ENCODE results near the gene HEATR3.

HEATR3 gene

DNA sequence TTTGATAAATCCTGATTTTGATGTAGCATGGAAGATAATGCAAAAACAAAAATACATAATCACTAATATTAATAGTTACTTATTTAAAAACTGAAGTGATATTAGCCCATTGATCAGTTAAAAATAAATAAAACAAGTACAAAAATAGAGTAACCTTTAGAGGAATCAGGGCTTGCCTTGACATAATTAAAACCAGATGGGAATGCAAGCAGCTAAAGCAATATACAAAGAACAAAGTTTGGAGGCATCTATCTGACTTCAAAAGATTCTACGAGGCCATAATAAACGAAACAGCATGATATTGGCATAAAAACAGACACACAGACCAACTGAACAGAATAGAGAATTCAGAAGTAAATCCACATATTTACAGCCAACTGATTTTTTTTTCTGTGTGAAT is 15.0 kb upstream of the HEATR3 start:
- no peak for DNase-seq (ENCODE audit: low read depth, low spot score)
- H3K4me3 ChIP-seq (ENCODE audit: low read length): no peak overlapping the region

DNA sequence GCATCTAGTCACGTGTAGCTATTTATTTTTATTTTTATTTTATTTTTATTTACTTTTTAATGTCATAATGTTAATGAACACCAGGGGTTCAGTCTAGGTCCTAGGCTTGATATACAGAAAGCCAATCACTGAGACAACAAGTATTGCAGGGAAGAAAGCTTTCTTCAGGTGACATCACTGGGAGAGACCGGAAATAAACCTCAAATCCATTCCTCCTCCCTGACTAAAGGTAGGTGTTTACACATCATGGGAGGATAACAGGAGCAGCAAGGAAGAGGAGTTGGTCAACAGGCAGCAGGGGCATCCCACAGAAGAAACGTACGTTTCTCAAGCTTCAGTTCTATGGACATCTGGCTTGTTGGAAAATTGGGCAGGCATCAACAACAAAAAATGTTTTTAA is 9.5 kb upstream of the HEATR3 start:
- DNase-seq (ENCODE audit: low read depth, low spot score): no peak
- H3K4me3 ChIP-seq (ENCODE audit: low read length): no peak overlapping the region

DNA sequence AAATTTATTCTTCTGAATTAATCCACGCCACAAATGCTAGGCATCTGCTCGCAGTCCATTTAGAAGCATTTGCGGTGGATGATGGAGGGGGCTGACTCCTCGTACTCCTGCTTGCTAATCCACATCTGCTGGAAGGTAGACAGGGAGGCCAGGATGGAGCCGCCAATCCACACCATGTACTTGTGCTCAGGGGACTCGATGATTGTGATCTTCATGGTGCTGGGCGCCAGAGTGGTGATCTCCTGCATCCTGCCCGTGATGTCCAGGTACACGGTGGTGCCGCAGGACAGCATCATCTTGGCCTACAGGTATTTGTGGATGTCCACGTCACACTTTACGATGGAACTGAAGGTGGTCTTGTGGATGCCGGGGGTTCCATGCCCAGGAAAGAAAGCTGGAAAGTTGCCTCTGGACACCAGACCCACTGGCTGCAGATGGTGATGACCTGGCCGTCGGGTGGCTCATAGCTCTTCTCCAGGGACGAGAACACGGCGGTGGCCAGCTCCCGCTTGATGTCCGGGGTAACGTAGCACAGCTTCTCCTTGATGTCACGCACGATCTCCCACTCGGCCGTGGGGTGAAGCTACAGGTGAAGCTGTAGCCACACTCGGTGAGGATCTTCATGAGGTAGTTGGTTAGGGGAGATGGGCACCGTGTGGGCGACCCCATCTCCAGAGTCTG is 7.5 kb upstream of the HEATR3 start:
- DNase-seq (ENCODE audit: low read depth, low spot score): no peak
- H3K4me3 ChIP-seq (ENCODE audit: low read length): no peak overlapping the region

DNA sequence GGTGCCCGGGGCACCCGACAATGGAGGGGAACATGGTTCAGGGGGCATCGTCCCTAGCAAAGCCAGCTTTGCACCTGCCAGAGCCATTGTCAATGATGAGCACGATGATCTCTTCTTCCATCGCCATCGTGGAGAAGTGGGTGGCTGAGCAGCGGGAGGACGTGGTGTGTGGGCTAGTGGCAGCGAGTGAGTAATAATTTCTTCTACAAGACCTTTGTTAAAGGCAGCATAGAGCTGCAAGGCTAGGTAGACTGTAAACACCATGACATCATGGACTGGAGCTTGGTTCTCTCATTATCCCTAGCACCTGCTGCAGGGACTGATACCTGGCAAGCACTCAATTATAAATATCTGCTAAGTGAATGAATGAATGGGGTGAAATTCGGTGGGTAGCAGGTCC is 6.7 kb upstream of the HEATR3 start:
- no peak for DNase-seq (ENCODE audit: low read depth, low spot score)
- H3K4me3 ChIP-seq (ENCODE audit: low read length): no peak overlapping the region

DNA sequence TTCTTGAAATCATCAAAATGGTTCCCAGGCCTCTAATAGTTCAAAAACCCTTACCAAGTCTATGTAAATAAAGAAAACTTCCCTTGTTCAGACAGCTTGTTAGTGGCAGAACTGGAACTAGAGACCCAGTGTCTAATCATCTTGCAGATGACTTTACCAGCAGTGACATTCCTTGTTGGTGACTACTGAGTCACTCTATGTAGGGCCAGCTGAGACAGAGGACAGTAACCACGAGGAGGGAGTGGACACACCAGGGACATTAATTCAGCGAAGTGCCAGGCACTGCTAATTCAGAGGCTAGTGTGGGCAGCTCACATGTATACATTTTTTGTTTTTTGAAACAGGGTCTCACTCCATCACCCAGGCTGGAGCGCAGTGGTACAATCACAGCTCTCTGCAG is 6.1 kb upstream of the HEATR3 start:
- H3K4me3 ChIP-seq (ENCODE audit: low read length): no peak overlapping the region
- DNase-seq (ENCODE audit: low read depth, low spot score): no peak

DNA sequence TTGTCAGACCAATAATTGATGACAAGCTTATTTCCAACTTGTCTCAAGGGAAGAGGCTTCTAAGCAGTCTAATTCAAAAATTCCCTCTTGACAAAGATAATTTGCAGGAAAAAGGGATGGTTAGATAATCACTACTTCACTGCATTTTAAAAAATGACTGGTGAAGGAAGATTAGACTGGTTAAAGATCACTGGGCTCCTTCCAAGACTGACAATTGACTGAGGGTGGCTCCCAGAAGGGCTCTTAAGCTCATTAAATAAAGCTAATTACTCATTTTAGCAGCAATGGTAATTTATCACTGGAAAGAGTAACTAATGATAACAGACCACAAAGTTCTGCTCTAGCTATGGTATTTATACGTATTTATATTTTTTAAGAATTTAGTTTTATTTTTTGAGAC is 4.4 kb upstream of the HEATR3 start:
- DNase-seq (ENCODE audit: low read depth, low spot score): no peak
- H3K4me3 ChIP-seq (ENCODE audit: low read length): no peak overlapping the region

DNA sequence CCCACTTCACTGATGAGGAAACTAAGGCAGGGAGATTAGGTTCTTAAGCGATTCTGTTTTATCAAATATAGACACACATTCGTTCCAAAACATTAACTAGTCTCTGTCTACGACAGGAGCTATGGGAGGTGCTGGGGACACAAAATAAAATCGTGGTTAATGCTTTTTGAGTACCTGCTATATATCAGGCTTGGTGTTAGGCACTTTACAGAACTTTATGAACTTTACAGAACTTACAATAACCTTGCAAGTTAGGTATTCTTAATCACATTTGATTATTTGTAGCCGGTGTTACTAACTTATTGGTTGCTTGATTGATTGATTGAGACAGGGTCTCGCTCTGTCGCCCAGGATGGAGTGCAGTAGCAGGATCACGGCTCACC is 538 bp upstream of the HEATR3 start:
- H3K4me3 ChIP-seq (ENCODE audit: low read length): peak overlapping the region; percentile 48
- DNase-seq (ENCODE audit: low read depth, low spot score): no peak

DNA sequence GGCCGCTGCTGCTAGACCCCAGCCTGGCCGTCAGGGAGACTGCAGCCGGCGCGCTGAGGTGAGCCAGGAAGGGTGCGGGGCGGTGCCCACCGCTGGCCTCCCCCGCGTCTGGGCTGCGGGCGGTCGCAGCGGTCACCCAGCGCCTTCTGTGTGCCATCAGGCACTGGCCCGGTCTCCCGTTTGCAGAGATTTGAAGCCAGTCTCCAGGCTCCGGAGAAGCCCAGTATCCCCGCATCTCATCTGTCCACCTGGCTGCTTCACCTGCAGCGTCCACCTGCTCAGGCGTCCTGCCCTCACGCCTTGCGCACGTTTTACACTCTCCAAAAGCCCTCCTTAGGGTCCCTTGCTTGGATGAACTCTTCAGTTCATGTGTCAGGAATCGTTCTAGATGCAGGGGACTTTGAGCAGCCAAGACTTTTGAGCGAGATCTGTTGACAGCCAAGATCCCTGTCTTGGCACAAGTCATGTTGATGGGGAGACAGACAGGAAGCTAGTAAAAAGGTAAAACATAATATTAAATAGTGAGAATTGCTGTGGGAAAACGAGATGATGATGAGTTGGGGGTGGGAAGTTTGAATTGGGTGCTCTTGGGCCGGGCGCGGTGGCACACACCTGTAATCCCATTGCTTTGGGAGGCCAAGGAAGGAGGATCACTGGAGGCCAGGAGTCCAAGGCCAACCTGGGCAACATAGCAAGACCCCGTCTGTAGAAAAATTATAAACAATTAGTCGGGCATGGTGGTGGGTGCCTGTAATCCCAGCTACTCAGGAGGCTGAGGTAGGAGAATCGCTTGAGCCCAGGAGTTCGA is 916 bp downstream of the HEATR3 start:
- DNase-seq (ENCODE audit: low read depth, low spot score): no peak

DNA sequence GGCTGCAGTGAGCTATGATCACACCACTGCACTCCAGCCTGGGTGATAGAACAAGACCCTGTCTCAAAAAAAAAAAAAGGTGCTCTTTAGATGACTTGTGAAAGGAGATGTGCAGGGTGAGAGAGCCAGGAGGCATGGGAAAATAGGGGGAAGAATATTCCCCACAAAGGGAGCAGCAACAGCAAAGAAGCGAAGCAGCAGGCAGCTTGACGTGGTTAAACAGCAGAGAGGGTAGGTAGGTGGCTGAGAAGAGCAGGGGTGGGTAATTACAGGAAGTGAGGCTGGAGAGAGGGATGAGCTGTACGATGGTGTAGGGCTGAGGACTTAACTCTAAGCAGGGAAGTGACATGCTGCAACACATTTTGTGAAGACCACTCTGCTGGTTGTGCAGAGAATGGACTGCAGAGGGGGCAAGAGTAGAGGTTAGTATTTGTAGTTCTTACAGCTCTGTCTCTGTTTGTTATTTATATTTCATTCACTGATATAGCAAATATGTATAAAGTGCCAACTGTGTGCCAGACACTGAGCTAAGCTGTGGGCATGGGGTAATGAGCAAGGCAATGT is 1.6 kb downstream of the HEATR3 start:
- peak; percentile 66 for DNase-seq (ENCODE audit: low read depth, low spot score)
- peak overlapping the region; percentile 89 for H3K4me3 ChIP-seq (ENCODE audit: low read length)

More for the DNA sequence above, 916 bp downstream of the HEATR3 start:
- peak overlapping the region; percentile 89 for H3K4me3 ChIP-seq (ENCODE audit: low read length)

DNA sequence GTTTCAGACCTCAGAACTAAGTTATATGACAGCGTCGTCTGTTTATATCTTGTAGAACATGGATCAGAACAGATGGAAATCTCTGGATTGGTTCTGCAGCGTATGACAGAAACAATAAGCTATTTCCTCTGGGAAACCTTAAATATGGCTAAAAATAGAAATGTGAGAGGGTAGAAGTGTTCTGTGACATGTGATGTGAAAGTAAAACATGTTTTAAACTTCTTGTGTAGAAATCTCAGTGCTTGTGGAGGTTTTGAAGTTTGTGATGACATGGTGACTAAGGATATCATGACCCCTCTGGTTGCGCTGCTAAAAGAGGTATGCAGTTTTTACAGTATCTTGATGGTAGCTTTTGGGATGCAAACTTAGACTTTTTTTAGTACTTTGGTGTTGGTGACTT is 2.8 kb downstream of the HEATR3 start:
- H3K4me3 ChIP-seq (ENCODE audit: low read length): no peak overlapping the region

DNA sequence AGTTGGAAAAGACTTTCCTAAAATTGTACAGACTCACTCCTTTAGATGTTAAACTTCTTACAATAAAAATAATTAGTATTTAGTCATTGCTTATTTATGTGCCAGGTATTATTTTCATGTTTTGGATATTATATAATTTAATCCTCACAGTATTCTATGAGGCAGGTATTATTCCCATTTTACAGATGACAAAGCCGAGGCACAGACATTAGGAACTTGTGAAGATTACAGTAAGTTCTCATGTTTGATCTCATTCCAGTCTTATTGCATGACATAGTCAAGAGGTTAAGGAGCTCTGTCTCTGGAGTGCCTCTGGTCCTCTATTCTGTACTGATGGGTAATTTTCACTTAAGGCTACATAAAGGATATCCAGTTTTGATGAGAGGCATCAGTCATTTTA is 3.3 kb downstream of the HEATR3 start:
- DNase-seq (ENCODE audit: low read depth, low spot score): no peak
- no peak overlapping the region for H3K4me3 ChIP-seq (ENCODE audit: low read length)

More for the DNA sequence above, 2.8 kb downstream of the HEATR3 start:
- DNase-seq (ENCODE audit: low read depth, low spot score): no peak

DNA sequence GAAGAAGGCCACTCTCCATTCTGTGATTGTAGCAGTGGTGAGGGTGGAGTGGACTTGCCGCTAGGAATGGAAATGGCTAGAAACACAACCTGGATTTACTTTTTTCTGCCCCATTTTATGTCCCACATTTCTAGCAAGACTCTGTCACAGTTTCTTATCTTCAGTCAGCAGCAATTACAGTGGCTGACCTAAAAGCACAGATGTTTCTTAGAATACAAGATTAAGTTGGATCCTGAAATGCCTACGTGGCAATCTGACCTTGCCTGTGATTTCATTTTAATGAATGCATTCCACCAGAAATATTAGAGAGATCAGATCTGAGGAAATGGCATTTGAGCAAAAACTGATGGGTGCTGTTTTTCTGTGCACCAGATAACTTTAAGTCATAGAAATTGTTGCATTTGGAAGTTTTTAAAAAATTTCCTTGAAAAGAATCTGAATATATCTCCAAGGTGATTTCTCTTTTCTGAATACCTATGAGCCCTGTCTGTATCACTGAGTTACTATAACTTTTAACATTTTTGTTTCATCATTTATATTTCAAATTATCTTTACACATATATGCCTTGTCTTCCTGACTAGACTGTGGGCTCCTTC is 5.4 kb downstream of the HEATR3 start:
- DNase-seq (ENCODE audit: low read depth, low spot score): no peak
- H3K4me3 ChIP-seq (ENCODE audit: low read length): no peak overlapping the region

DNA sequence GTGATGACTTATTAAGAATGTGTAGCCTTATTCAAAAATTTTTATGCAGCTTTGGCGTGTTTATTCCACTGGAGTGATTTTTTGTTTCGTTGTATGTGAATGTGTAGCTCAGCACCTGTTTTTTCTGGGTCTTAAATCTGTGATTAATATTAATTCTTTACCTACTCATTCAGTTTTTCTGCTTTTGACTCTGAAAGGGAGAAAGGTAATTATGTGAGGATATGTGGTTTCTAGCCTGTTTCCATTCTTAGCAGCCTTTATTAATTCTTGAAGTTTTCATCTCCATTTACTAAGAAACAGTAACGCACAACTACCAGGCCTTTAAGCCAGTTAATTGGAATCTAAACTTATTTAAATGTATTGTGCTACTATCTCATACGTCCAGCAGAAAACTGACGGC is 7.0 kb downstream of the HEATR3 start:
- DNase-seq (ENCODE audit: low read depth, low spot score): no peak
- H3K4me3 ChIP-seq (ENCODE audit: low read length): no peak overlapping the region

DNA sequence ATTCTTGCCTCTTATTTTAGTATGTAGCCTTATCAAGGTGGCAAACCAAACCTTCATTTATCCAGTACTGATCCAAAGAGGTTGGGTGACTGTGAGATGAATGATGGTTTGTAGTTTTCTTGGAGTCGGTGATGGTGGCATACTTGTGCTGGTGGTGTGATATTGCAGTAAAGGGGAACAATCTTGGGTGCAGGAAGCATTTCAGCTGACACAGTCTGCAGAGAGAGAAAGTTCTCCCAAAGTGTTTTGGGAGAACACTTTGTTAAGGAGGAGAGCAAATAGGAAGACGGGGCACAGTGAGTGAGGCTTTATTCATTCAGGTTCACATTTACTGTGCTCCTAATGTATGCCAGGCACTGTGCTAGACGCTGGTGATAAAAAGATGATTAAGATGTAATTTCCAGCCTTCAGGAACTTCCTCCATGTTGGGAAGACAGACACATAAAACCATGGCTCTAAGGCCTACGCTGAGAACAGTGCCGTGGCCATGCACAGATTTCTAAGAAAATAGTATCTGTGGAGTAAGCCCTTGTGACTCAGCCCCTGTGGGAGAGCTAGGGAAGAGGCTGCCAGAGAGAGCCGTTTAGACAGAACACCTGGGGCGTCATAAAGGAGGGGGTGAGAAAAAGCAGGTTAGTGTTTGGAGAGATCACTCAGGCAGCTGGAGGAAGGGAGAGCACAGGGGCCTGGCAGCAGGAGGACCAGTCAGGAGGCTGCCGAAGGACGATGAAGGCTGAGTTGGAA is 13.8 kb downstream of the HEATR3 start:
- H3K4me3 ChIP-seq (ENCODE audit: low read length): no peak overlapping the region
- no peak for DNase-seq (ENCODE audit: low read depth, low spot score)

DNA sequence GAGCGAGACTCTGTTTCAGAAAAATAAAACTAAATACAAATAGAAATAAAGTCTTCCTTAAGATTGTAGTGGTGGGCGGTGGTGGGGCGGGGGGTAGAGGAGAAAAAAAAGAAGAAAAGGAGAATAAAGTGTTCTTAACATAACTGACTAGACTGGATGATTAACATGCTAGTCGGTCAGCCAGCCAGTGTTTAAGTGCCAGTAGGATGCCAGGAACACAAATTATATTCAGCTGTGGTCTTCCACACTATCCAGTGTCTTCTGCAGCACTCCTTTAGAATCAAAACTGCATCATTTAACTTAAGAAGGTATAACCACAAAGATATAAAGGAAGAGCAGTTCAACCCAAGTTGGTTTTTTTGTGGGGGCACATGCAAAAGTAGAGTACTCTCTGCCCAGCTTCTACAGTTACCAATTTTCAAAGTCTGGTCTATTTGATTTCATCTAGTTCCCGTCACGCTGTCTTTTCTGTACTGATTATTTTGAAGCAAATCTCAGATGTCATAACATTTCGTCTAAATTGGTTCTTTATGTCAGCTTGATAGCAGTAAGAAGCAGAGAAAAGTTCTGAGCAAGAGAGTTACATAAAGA is 15.8 kb downstream of the HEATR3 start:
- no peak overlapping the region for H3K4me3 ChIP-seq (ENCODE audit: low read length)
- peak; percentile 30 for DNase-seq (ENCODE audit: low read depth, low spot score)

DNA sequence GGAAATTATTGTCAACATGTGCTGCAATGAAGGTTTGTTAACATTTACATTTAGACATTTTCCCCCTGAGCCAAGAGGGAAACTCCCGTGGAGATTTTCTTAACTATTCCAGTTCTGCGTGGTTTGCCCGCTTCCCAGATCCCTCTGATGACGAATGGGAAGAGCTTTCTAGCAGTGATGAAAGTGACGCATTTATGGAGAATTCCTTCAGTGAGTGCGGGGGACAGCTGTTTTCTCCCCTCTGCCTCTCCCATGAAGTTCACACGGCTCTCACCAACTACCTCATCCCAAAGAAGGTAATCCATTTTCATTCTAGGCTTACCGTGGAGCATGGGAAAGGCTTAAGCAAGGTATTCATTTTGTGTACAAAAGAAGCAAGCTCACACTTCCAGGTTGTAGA is 18.2 kb downstream of the HEATR3 start:
- H3K4me3 ChIP-seq (ENCODE audit: low read length): no peak overlapping the region
- DNase-seq (ENCODE audit: low read depth, low spot score): no peak

DNA sequence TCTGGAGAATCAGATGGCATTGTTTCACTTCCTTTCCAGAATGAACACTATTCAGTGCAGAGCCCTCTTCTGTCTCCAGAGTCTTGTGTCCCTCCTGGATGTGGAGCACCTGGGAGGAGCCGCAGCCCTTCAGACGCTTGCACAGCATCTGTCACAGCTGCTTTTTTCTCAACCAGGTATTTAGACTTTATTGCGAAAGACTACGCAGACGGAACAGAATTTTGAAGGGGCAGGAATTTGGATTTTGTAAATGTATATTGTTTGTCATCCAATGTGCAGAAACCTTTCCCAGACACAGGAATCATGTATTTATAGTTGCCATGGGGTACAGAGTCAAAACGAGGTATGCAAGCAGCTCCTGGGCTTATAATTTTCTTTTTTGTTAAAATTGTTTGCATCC is 20.4 kb downstream of the HEATR3 start:
- no peak overlapping the region for H3K4me3 ChIP-seq (ENCODE audit: low read length)
- DNase-seq (ENCODE audit: low read depth, low spot score): no peak

DNA sequence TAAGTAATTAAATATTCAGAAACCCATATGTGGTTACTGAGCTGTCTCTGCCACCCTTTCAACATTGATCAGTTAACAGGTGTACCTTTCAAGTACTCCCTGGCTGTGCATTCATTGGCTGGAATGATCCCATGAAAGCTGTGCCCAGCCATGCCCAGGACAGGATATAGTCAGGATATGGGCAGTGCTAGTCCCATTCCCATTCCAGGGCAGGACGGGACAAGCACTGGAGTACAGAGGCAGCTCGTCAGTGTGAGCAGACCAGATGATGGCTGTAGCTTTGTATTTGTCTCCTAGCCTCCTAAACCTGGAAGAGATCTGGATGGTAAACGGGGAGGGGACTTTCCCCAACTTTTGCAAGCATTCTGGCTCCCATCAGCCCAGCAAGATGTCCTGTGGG is 22.5 kb downstream of the HEATR3 start:
- no peak for DNase-seq (ENCODE audit: low read depth, low spot score)
- H3K4me3 ChIP-seq (ENCODE audit: low read length): no peak overlapping the region

DNA sequence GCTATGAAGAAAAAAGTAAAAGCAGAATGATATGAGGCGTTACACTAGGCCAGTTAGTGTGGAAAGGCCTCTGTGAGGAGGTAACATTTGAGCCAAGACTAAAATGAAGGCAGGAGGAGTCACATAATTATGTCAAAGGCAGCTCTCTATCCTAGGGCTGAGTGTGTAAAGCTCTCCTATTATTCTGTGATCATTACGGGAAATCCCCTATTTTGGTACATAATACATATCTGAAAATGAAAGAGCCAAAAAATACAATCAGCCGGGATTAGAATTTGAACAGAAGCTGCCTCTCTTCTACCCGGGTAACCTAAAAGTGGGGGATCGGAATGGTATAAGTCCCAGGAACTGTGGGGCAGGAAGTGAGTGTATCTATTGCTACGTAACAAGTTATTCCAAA is 27.1 kb downstream of the HEATR3 start:
- no peak overlapping the region for H3K4me3 ChIP-seq (ENCODE audit: low read length)
- no peak for DNase-seq (ENCODE audit: low read depth, low spot score)
